DOHH2 (cell line): ENCODE results near the gene PLA2G4E.

Experiments used
- H3F3A ChIP-seq: fragments of 200-600 bp; sonication (generic), shearing (Covaris generic); 2 replicates; pipeline ENCODE4 v1.6.0; 2016; ENCODE audit warnings: antibody characterized with exemption, mild to moderate bottlenecking; ENCODE audit not compliant: control insufficient read depth, insufficient read depth
- H3K27ac ChIP-seq: fragments of 200-600 bp; sonication (generic); 2 replicates; pipeline ENCODE4 v1.5.1; 2014; ENCODE audit warnings: low read depth, mild to moderate bottlenecking, low read length, moderate library complexity
- H3K27me3 ChIP-seq: fragments of 200-600 bp; sonication (generic); 2 replicates; pipeline ENCODE4 v1.6.1; 2014; ENCODE audit warnings: mild to moderate bottlenecking, low read length, mixed read lengths; ENCODE audit not compliant: control insufficient read depth
- H3K36me3 ChIP-seq: fragments of 200-600 bp; sonication (generic); 2 replicates; pipeline ENCODE4 v1.6.1; 2014; ENCODE audit warnings: mild to moderate bottlenecking, low read length, moderate library complexity, mixed read lengths; ENCODE audit not compliant: control insufficient read depth
- H3K4me1 ChIP-seq: fragments of 200-600 bp; sonication (generic); 2 replicates; pipeline ENCODE4 v1.6.1; 2014; ENCODE audit warnings: mild to moderate bottlenecking, low read length, mixed read lengths; ENCODE audit not compliant: control insufficient read depth
- H3K4me2 ChIP-seq: fragments of 200-600 bp; sonication (generic); 2 replicates; pipeline ENCODE4 v1.6.0; 2014; ENCODE audit warnings: mild to moderate bottlenecking, low read length, moderate library complexity
- H3K4me3 ChIP-seq: fragments of 200-600 bp; sonication (generic); 2 replicates; pipeline ENCODE4 v1.5.1; 2014; ENCODE audit warnings: mild to moderate bottlenecking, low read length, mixed read lengths
- H3K79me2 ChIP-seq: fragments of 200-600 bp; sonication (generic); 2 replicates; pipeline ENCODE4 v1.6.1; 2014; ENCODE audit warnings: mild to moderate bottlenecking, low read length, mixed read lengths; ENCODE audit not compliant: control insufficient read depth
- H3K9me2 ChIP-seq: fragments of 200-600 bp; sonication (generic); replicated peaks from 2 replicates; pipeline ENCODE4 v1.6.1; 2014; ENCODE audit warnings: mild to moderate bottlenecking, low read length, mixed read lengths; ENCODE audit not compliant: control insufficient read depth
- H3K9me3 ChIP-seq: fragments of 200-600 bp; sonication (generic); 2 replicates; pipeline ENCODE4 v1.6.1; 2014; ENCODE audit warnings: antibody characterized with exemption, low read length, mixed read lengths; ENCODE audit not compliant: control insufficient read depth, insufficient read depth
- H4K20me1 ChIP-seq: fragments of 200-600 bp; sonication (generic); 2 replicates; pipeline ENCODE4 v1.6.0; 2014; ENCODE audit warnings: low read depth, mild to moderate bottlenecking, antibody characterized with exemption, low read length, moderate library complexity; ENCODE audit not compliant: control insufficient read depth, insufficient read depth
- EZH2phosphoT487 ChIP-seq: fragments of 200-600 bp; sonication (generic); IDR thresholded peaks from 2 replicates; pipeline ENCODE4 v1.6.1; 2017; ENCODE audit warnings: borderline replicate concordance, mild to moderate bottlenecking, antibody characterized with exemption, low read length, moderate library complexity, mixed read lengths
- TF ChIP-seq, protein P1 (sequence below): fragments of 200-600 bp; sonication (generic); IDR thresholded peaks from one replicate; pipeline ENCODE4 v1.5.1; 2014; ENCODE audit warnings: antibody characterized with exemption, mild to moderate bottlenecking, low read depth, low read length; ENCODE audit not compliant: poor library complexity, severe bottlenecking

The PLA2G4E gene

DNA sequence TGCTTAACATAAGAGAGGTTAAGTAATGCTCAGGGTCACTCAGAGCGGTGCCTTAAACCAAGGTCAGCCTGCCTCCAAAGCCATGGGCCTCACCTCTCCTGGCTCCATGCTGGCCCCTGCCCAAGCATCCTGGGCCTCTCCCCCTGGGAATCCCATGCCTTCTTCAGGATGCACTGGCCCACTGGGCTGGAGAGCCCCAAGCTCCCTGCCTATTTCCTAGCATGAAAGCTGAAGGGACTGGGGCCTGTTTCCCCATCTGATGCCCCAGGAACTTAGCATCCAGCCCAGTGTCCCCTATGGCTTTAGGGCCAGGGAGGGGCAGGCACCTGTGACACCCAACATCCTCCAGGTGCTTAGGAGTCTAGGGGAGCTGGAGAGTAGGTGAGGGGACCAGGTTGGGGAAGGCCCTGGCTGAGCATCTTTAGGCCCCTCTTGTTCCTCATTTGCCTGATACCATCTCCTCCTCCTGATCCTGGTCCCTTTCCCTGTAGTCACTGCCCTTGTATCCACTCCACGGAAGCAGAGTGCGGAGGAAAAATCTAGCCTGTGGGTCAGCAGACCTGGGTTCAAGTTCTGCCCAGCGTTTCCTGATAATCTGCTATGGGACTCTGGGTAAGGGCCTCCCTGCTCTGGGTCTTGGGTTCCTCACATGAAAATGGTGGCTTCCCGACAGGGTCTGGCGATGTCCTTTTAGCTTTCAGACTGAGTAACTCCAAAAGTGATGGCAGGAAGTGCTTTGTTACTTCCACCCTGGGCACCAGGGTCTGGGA is 77.1 kb downstream of the PLA2G4E start:
- Histone ChIP-seq H3K79me2 (no peaks in the 10 kb centered on the region), H3K27ac (no peak overlapping the region), H4K20me1 (no peaks in the 10 kb centered on the region), H3K27me3 (no peaks in the 10 kb centered on the region), H3K4me3 (no peak overlapping the region), H3K4me2 (no peak overlapping the region), H3K9me2 (no peaks in the 10 kb centered on the region), H3K4me1 (no peaks in the 10 kb centered on the region), H3K9me3 (no peaks in the 10 kb centered on the region), H3F3A (no peaks in the 10 kb centered on the region), H3K36me3 (peaks cover 2% of the 10 kb centered on the region; the same call in 1 of the 2 replicates)
- TF ChIP-seq, protein P1, sequence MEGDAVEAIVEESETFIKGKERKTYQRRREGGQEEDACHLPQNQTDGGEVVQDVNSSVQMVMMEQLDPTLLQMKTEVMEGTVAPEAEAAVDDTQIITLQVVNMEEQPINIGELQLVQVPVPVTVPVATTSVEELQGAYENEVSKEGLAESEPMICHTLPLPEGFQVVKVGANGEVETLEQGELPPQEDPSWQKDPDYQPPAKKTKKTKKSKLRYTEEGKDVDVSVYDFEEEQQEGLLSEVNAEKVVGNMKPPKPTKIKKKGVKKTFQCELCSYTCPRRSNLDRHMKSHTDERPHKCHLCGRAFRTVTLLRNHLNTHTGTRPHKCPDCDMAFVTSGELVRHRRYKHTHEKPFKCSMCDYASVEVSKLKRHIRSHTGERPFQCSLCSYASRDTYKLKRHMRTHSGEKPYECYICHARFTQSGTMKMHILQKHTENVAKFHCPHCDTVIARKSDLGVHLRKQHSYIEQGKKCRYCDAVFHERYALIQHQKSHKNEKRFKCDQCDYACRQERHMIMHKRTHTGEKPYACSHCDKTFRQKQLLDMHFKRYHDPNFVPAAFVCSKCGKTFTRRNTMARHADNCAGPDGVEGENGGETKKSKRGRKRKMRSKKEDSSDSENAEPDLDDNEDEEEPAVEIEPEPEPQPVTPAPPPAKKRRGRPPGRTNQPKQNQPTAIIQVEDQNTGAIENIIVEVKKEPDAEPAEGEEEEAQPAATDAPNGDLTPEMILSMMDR = no peak
- no peak for TF ChIP-seq EZH2phosphoT487

GRCh38 chr15:41942886-41943285 is 78.0 kb downstream of the PLA2G4E start:
- Histone ChIP-seq H3K9me3 (no peaks in the 10 kb centered on the region), H3K9me2 (no peaks in the 10 kb centered on the region), H4K20me1 (no peaks in the 10 kb centered on the region), H3K27me3 (no peaks in the 10 kb centered on the region), H3K27ac (no peak overlapping the region), H3K36me3 (peaks cover 2% of the 10 kb centered on the region; the same call in 1 of the 2 replicates), H3K79me2 (no peaks in the 10 kb centered on the region), H3K4me3 (no peak overlapping the region), H3K4me2 (no peak overlapping the region), H3K4me1 (no peaks in the 10 kb centered on the region), H3F3A (no peaks in the 10 kb centered on the region)
- TF ChIP-seq, protein P1 = no peak
- TF ChIP-seq EZH2phosphoT487 = no peak

DNA sequence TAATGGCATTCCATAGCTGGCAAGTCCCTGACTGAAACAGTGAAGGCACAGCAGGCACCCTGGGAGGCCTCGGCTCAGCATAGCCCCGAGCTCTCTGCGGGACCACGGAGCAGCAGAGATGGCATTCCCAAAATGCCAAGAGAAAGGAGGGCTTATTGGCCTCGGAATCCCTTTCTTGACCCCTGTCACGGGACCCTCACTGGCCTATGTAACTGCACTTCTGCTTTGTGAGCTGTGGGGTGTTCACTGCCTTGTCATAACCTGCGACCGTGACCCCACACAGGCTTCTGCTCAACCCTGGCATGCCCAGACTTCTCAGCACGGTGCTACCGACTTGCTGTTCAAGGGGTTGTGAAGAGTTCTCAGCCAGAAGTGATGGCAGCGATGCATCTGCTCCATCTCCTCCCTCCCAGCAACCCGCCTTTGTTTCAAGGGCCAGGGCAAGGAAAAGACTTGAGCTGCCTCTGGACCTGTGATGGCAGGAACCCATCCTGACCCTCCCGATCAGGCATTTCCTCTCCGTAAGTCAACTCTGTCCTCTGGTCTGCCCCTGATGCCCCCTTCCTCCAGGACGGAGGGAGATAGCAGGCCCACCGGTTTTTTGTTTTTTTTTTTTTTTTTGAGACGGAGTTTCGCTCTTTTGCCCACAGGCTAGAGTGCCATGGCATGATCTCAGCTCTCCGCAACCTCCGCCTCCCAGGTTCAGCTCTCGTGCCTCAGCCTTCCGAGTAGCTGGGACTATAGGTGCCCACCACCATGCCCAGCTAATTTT is 79.0 kb downstream of the PLA2G4E start:
- Histone ChIP-seq H3K4me2 (no peak overlapping the region), H3K9me2 (no peaks in the 10 kb centered on the region), H3K27ac (no peak overlapping the region), H3F3A (no peaks in the 10 kb centered on the region), H3K27me3 (no peaks in the 10 kb centered on the region), H3K4me3 (no peak overlapping the region), H3K4me1 (peaks cover 10% of the 10 kb centered on the region), H3K79me2 (no peaks in the 10 kb centered on the region), H3K36me3 (peaks cover 2% of the 10 kb centered on the region; the same call in 1 of the 2 replicates), H3K9me3 (no peaks in the 10 kb centered on the region), H4K20me1 (no peaks in the 10 kb centered on the region)
- TF ChIP-seq, protein P1 = no peak
- no peak for TF ChIP-seq EZH2phosphoT487
